Ascending aorta (tissue), 2 donors: ENCODE results near the gene TXNRD3. TPM values are rescaled to one million over a fixed set of nuclear protein-coding genes. Genes with fewer than 3 reads are reported as not detected.

Source experiments
- DNase-seq, 2 donors: peaks; one replicate each; pipeline ENCODE4 v3.0.0-alpha.2; 2019; ENCODE audit warnings: low spot score in 2 of 2
- H3K27ac ChIP-seq, 2 donors: fragments of 200-600 bp; sonication (generic); one replicate each; pipeline ENCODE4 v1.5.1; 2016 to 2017; ENCODE audit warnings: mild to moderate bottlenecking in 1 of 2
- H3K27me3 ChIP-seq: fragments of 200-600 bp; sonication (generic); one replicate; pipeline ENCODE4 v1.5.1; 2017
- H3K36me3 ChIP-seq, 2 donors: fragments of 200-600 bp; sonication (generic); one replicate each; pipeline ENCODE4 v1.5.1; 2016
- H3K4me1 ChIP-seq, 2 donors: fragments of 200-600 bp; sonication (generic); one replicate each; pipeline ENCODE4 v1.5.1; 2016 to 2017; ENCODE audit warnings: mild to moderate bottlenecking in 1 of 2
- H3K4me3 ChIP-seq, 2 donors: fragments of 200-600 bp; sonication (generic); one replicate each; pipeline ENCODE4 v1.5.1; 2016 to 2017; ENCODE audit warnings: mild to moderate bottlenecking in 1 of 2
- H3K9me3 ChIP-seq, 2 donors: fragments of 200-600 bp; sonication (generic); one replicate each; pipeline ENCODE4 v1.5.1; 2016
- CTCF ChIP-seq, 3 experiments: fragments of 200-600 bp in 2 of 3; fragments of 450-650 bp in 1 of 3; sonication (generic) in 2 of 3; IDR thresholded peaks; one replicate each; pipeline ENCODE4 v1.5.1; 2016 to 2019; ENCODE audit warnings: antibody characterized with exemption in 3 of 3, mild to moderate bottlenecking in 1 of 3, moderate library complexity in 1 of 3
- intact Hi-C: fragments of 100-400 bp; cut with DNase I; formaldehyde crosslinking; loops from one replicate; pipeline ENCODE4 v1.15.1; 2023
- total RNA-seq: library from RNA; depleted of rRNA; stranded (reverse); fragments of >200 nt; gene quantifications from one replicate; pipeline ENCODE4 v1.1.0, GENCODE V29; 2016

TXNRD3 gene
- total RNA-seq, 1 donor from 2014 or later, result 18.9 TPM

GRCh38 chr3:126577261-126577660, 77.7 kb downstream of the TXNRD3 start:
- DNase-seq, result no peak
- Histone ChIP-seq H3K36me3 (no peaks in the 10 kb centered on the region), H3K27me3 (no peaks in the 10 kb centered on the region), H3K9me3 (peaks cover 0 to 11% of the 10 kb centered on the region in 2 donors), H3K4me1 (no peaks in the 10 kb centered on the region), H3K4me3 (no peak overlapping the region), H3K27ac (no peak overlapping the region)
- no peak for TF ChIP-seq CTCF (IDR thresholded peaks at IDR 0.05)
- intact Hi-C loops, result no loop called here

GRCh38 chr3:126573492-126574117, 81.3 kb downstream of the TXNRD3 start:
- DNase-seq, result no peak
- no peaks in the 10 kb centered on the region for H3K27me3 ChIP-seq
- intact Hi-C loops, result no loop called here
- no peak for TF ChIP-seq CTCF (IDR thresholded peaks at IDR 0.05)
- H3K4me3 ChIP-seq, result no peak overlapping the region
- H3K4me1 ChIP-seq, result no peaks in the 10 kb centered on the region
- H3K36me3 ChIP-seq, result no peaks in the 10 kb centered on the region
- no peak overlapping the region for H3K27ac ChIP-seq
- H3K9me3 ChIP-seq, result no peaks in the 10 kb centered on the region

- TF ChIP-seq CTCF (IDR thresholded peaks at IDR 0.05), result no peak
- H3K9me3 ChIP-seq, result no peaks in the 10 kb centered on the region
- H3K4me1 ChIP-seq, result no peaks in the 10 kb centered on the region
- no peak overlapping the region for H3K27ac ChIP-seq
- H3K4me3 ChIP-seq, result no peak overlapping the region
- no peaks in the 10 kb centered on the region for H3K27me3 ChIP-seq
- DNase-seq, result no peak
- no peaks in the 10 kb centered on the region for H3K36me3 ChIP-seq
- intact Hi-C loops, result no loop called here
Measured at GRCh38 chr3:126571078-126571477, 83.8 kb downstream of the TXNRD3 start.

- Histone ChIP-seq H3K4me1 (no peaks in the 10 kb centered on the region), H3K36me3 (no peaks in the 10 kb centered on the region), H3K27ac (no peak overlapping the region), H3K4me3 (no peak overlapping the region), H3K27me3 (no peaks in the 10 kb centered on the region), H3K9me3 (no peaks in the 10 kb centered on the region)
- DNase-seq, result no peak
- intact Hi-C loops, result no loop called here
- TF ChIP-seq CTCF (IDR thresholded peaks at IDR 0.05), result no peak
Measured at GRCh38 chr3:126570103-126570541, 84.8 kb downstream of the TXNRD3 start.

- no peak for DNase-seq
- intact Hi-C loops, result no loop called here
Measured at GRCh38 chr3:126569390-126569975, 85.4 kb downstream of the TXNRD3 start.

More at GRCh38 chr3:126569390-126569975, 85.4 kb downstream of the TXNRD3 start:
- H3K27me3 ChIP-seq, result no peaks in the 10 kb centered on the region
- no peaks in the 10 kb centered on the region for H3K9me3 ChIP-seq
- no peaks in the 10 kb centered on the region for H3K4me1 ChIP-seq
- no peak overlapping the region for H3K4me3 ChIP-seq
- H3K27ac ChIP-seq, result no peak overlapping the region
- no peak for TF ChIP-seq CTCF (IDR thresholded peaks at IDR 0.05)
- no peaks in the 10 kb centered on the region for H3K36me3 ChIP-seq
